HG03103 (cell line): ENCODE measurements around the gene CTPS1.
A peak's percentile ranks its signal among the peaks of the same experiment; 100 is the strongest.

Source experiments
- ATAC-seq: cut with Tn5 transposase; IDR thresholded peaks from one replicate; pipeline ENCODE4 v1.9.1; 2021; ENCODE audit warnings: low read depth; ENCODE audit not compliant: unreplicated experiment

Gene CTPS1

GRCh38 chr1:40966417-40966816, 13.1 kb upstream of the CTPS1 start:
- ATAC-seq = no peak

GRCh38 chr1:40969445-40969844, 10.1 kb upstream of the CTPS1 start:
- no peak for ATAC-seq

GRCh38 chr1:40971966-40972365, 7.5 kb upstream of the CTPS1 start:
- ATAC-seq = no peak

- ATAC-seq = no peak
Observed at GRCh38 chr1:40973912-40974311, 5.6 kb upstream of the CTPS1 start.

GRCh38 chr1:40974945-40975344, 4.6 kb upstream of the CTPS1 start:
- ATAC-seq = no peak

GRCh38 chr1:40976952-40977690, 2.4 kb upstream of the CTPS1 start:
- ATAC-seq = no peak

GRCh38 chr1:40977716-40978115, 1.8 kb upstream of the CTPS1 start:
- no peak for ATAC-seq

GRCh38 chr1:40978886-40979240, 633 bp upstream of the CTPS1 start:
- no peak for ATAC-seq

- ATAC-seq = peak; percentile 19
Observed at GRCh38 chr1:40980068-40980452, 564 bp downstream of the CTPS1 start.

- no peak for ATAC-seq
Observed at GRCh38 chr1:40980453-40981121, 1.1 kb downstream of the CTPS1 start.

- ATAC-seq = no peak
Observed at GRCh38 chr1:40981691-40982448, 2.4 kb downstream of the CTPS1 start.

GRCh38 chr1:40982721-40983120, 3.2 kb downstream of the CTPS1 start:
- no peak for ATAC-seq

GRCh38 chr1:40983286-40983685, 3.8 kb downstream of the CTPS1 start:
- no peak for ATAC-seq

GRCh38 chr1:40984066-40984465, 4.6 kb downstream of the CTPS1 start:
- ATAC-seq = no peak

- no peak for ATAC-seq
Observed at GRCh38 chr1:40984531-40984930, 5.0 kb downstream of the CTPS1 start.

- ATAC-seq = no peak
Observed at GRCh38 chr1:40985161-40985560, 5.7 kb downstream of the CTPS1 start.

GRCh38 chr1:40985875-40986274, 6.4 kb downstream of the CTPS1 start:
- no peak for ATAC-seq

- ATAC-seq = no peak
Observed at GRCh38 chr1:40986328-40986783, 6.9 kb downstream of the CTPS1 start.

GRCh38 chr1:40986956-40987355, 7.5 kb downstream of the CTPS1 start:
- ATAC-seq = no peak

- ATAC-seq = no peak
Observed at GRCh38 chr1:40987439-40988276, 8.2 kb downstream of the CTPS1 start.

- ATAC-seq = no peak
Observed at GRCh38 chr1:40988280-40988679, 8.8 kb downstream of the CTPS1 start.
